ENCODE measurements around the gene FBXL7.

The FBXL7 gene

GRCh38 chr5:15977851-15978250, 477.9 kb downstream of the FBXL7 start:
- H3K9me3 Mint-ChIP-seq: peaks cover 2% of the 10 kb centered on the region
- H3K27ac Mint-ChIP-seq: no peak overlapping the region
- H3K4me3 Mint-ChIP-seq: no peak overlapping the region
- H3K4me1 Mint-ChIP-seq: no peaks in the 10 kb centered on the region
- ATAC-seq: no peak
- H3K36me3 Mint-ChIP-seq: no peaks in the 10 kb centered on the region
- H3K27me3 Mint-ChIP-seq: no peaks in the 10 kb centered on the region

- Mint-ChIP-seq H3K4me1 (no peaks in the 10 kb centered on the region), H3K36me3 (no peaks in the 10 kb centered on the region), H3K27ac (no peak overlapping the region), H3K4me3 (no peak overlapping the region), H3K27me3 (no peaks in the 10 kb centered on the region), H3K9me3 (peaks cover 2% of the 10 kb centered on the region)
- no peak for ATAC-seq
Measured at GRCh38 chr5:15980835-15981234, 480.9 kb downstream of the FBXL7 start.

- Mint-ChIP-seq H3K9me3 (peaks cover 2% of the 10 kb centered on the region), H3K36me3 (no peaks in the 10 kb centered on the region), H3K4me1 (no peaks in the 10 kb centered on the region), H3K27ac (no peak overlapping the region), H3K4me3 (no peak overlapping the region), H3K27me3 (no peaks in the 10 kb centered on the region)
- no peak for ATAC-seq
Measured at GRCh38 chr5:15983392-15983791, 483.4 kb downstream of the FBXL7 start.

Data from stimulated activated memory B cell treated with anti-CD40 and anti-IgM and Interleukin-4, amounts not matched to agents 10 μg/mL and 1 μg/mL and 100 μg/mL, for 72 hours (primary cell).